C4-2B (cell line): ENCODE results near the gene F13A1.

Source experiments
- CTCF ChIP-seq: fragments of 450-650 bp; conservative IDR thresholded peaks from 2 replicates; pipeline ENCODE4 v1.5.1; 2017; ENCODE audit warnings: mild to moderate bottlenecking
- ZFX ChIP-seq: fragments of 450-650 bp; IDR thresholded peaks from 2 replicates; pipeline ENCODE4 v1.6.1; 2017

DNA sequence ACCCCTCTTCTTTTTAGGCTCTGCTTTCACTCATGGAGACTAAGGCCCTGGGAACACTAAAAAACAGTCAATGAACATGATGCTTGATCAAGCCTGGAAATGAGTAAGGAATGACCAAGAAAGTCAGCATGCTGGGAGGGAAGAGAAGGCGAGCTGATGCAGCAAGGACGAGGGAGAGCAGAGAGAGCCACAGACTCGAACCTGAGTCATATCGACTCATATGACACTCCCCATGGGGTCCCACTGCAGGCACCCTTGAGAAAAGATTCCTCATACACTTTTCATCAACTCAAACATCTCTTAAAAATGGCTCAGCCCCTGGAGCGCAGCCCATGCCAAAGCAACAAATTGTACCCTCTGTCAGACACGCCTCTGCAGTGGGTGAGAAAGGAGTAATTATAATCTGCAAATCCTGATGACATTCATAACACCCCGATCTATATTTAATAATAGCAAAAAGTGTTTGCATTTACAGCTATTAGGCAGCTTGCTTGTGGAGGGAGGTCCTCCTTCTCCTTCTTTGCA lies 127.2 kb downstream of the F13A1 start:
- TF ChIP-seq CTCF (no peak), ZFX (no peak)
